Mononuclear cell (primary cell): ENCODE results near the gene WT1. TPM values are rescaled to one million over a fixed set of nuclear protein-coding genes. Genes with fewer than 3 reads are reported as not detected.

Source experiments
- H3K27me3 ChIP-seq: 2 replicates; pipeline ENCODE4 v1.6.0; 2011; ENCODE audit warnings: low read length, control low read depth; ENCODE audit not compliant: insufficient read depth
- H3K4me1 ChIP-seq: 2 replicates; pipeline ENCODE4 v1.5.1; 2011; ENCODE audit warnings: mild to moderate bottlenecking, low read length, control low read depth; ENCODE audit not compliant: insufficient read depth
- H3K4me3 ChIP-seq: 2 replicates; pipeline ENCODE4 v1.5.1; 2011; ENCODE audit warnings: mild to moderate bottlenecking, low read length, moderate library complexity
- H3K9me3 ChIP-seq: 2 replicates; pipeline ENCODE4 v1.5.1; 2011; ENCODE audit warnings: low read depth, mild to moderate bottlenecking, control low read depth, low read length
- total RNA-seq: library from RNA; depleted of rRNA; stranded (reverse); fragments of >200 nt; gene quantifications from one replicate; pipeline ENCODE4 v1.2.3, GENCODE V29; 2012

Gene WT1
- total RNA-seq, 1 donor: not detected

DNA sequence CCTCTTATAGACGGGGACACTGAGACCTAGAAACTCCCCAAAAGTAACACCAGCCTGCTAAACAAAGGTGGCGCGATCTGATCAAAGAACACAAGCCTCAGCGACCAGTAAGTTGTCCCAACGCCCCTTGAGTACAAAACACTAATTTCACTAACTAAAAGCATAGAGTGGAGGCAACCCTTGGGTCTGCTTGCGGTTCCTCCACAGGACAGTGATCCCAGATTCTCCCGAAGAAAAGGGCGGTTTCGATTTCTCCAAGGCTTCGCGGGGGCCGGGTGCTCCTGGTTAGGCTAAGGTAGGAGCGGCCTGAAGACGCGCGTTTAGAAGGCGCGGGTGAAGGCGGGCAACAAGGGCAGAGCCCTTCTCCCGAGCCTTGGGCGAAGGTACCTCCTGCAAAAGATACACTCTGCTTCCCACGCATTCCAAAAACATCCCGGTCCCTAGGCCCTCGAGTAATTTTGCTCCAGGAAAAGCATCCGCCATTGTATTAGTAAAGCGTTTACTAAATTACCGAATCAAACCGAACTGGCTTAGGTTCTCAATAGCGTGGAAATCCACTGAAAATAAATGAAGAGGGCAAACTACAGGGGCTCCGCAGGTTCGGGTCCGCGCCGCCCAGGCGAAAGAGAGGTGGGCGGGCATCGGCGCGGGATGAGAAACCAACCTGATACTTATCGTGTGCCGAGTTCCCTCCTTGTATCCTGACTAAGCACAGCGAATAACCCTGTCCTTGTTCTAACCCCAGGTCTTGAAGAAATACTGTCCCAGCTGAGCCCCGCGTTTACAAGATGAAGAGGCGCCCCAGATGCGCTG lies 2.0 kb downstream of the WT1 start:
- H3K9me3 ChIP-seq: no peaks in the 10 kb centered on the region
- H3K27me3 ChIP-seq: peaks cover 93% of the 10 kb centered on the region
- H3K4me1 ChIP-seq: peaks cover 40% of the 10 kb centered on the region
- no peak overlapping the region for H3K4me3 ChIP-seq

DNA sequence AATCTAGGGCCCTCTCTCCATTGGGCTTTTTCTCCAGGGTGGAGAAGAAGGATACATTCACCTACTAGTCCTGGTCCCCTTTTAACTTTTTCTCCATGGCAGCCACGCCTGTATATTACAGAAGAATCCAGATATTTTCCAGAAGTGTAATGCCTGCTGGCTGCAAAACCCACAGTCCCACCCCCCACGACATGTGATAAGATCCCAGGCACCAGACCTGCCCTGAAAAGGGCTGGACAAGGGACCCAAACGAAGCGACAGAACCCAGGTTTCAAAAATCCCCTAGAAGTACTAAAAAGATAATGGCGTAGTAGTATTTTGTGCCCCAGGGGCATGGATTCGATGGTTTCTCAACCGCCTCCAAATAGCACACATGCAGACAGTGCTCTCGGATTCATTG lies 2.8 kb downstream of the WT1 start:
- H3K4me3 ChIP-seq: no peak overlapping the region
- H3K4me1 ChIP-seq: peaks cover 34% of the 10 kb centered on the region
- peaks cover 93% of the 10 kb centered on the region for H3K27me3 ChIP-seq
- no peaks in the 10 kb centered on the region for H3K9me3 ChIP-seq

DNA sequence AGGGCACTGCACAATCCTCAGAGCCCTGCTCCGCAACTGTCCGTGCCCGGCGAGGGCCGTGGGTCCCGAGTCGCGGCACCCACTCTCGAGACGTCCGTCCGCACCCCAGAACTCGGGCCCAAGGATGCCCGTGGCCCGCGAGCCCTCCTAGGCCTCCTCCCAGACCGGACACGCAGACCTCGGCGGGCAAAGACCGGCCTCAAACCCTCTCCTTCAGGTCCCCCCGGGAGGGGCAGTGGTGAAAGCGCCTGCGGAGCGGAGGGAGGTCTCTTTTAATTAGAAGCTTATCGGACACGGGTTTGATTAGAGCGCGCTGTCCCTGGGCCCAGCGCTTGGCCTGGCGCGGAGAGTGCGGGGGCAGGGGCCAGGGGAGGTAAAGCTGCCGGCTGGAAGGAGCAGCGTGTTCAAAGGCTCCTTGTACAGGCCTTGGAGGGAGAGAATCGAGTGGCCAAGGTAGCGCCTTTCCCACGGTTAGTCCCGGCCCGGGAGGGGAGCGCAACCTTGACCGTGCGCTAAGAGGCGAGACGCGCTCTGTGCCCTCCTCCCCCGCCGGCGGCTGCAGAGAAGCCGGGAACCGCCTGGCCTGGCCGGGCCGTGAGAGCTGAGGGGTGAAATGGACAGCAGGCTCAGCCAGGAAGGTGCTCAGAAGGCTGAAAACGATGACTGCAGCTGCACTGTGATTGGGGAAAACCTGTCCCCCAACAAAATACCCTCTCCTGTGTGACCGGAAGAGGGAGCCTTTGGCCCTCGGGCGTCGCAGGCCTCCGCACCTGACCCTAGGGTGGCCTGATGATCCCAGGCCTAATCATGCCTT lies 4.6 kb downstream of the WT1 start:
- Histone ChIP-seq H3K4me3 (no peak overlapping the region), H3K27me3 (peaks cover 91% of the 10 kb centered on the region), H3K4me1 (peaks cover 22% of the 10 kb centered on the region), H3K9me3 (no peaks in the 10 kb centered on the region)

DNA sequence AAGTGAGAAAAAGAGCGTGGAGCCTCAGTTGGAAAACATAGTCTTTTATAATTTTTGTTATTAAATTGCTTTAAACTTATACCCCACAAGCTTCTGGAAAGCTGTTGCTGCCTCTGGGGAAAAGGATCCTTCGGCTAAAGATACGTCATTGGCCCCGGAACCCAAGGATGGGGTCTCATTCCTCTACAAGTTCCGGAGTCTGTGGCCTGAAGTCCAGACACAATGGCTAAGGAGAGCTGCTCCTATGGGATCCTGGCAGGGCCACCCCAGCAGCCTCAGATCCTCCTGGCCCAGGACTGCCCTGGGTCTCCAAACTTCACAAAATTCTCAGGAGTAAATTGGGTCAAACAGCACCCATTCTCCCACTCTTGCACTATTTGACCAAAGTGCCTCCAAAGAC lies 5.9 kb downstream of the WT1 start:
- Histone ChIP-seq H3K4me1 (peaks cover 16% of the 10 kb centered on the region), H3K4me3 (no peak overlapping the region), H3K27me3 (peaks cover 93% of the 10 kb centered on the region), H3K9me3 (no peaks in the 10 kb centered on the region)

DNA sequence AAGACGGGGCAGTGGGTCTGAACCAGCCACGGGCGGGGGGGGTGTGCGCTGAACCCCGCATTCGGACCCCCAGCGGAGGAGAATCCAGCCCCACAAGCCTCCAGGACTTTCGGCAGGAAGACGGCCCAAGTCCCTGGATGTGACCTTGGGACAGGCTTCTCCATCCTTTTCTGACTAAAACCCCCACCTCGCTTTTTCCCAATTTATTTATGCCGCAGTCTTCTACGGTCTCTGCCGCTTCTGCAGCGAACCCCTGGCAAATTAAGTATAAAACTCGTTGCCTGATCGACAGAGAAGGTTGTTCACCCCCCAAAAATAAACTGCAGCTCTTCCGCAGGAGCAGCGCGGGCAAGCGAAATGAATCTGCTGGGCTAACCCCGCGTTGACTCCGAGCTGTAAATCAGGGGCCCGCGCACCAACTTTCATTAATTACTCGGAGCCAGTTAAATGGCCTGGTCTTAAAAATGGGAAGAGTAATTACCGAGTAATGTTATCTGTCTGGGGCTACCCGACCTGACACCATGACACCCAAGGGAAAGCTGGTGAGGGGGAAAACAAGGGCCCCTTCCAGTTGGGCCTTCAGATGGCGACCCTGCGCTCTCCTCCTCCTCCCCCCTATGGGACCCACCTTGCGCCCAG lies 6.6 kb downstream of the WT1 start:
- no peaks in the 10 kb centered on the region for H3K9me3 ChIP-seq
- H3K27me3 ChIP-seq: peaks cover 86% of the 10 kb centered on the region
- peaks cover 9% of the 10 kb centered on the region for H3K4me1 ChIP-seq
- H3K4me3 ChIP-seq: no peak overlapping the region

DNA sequence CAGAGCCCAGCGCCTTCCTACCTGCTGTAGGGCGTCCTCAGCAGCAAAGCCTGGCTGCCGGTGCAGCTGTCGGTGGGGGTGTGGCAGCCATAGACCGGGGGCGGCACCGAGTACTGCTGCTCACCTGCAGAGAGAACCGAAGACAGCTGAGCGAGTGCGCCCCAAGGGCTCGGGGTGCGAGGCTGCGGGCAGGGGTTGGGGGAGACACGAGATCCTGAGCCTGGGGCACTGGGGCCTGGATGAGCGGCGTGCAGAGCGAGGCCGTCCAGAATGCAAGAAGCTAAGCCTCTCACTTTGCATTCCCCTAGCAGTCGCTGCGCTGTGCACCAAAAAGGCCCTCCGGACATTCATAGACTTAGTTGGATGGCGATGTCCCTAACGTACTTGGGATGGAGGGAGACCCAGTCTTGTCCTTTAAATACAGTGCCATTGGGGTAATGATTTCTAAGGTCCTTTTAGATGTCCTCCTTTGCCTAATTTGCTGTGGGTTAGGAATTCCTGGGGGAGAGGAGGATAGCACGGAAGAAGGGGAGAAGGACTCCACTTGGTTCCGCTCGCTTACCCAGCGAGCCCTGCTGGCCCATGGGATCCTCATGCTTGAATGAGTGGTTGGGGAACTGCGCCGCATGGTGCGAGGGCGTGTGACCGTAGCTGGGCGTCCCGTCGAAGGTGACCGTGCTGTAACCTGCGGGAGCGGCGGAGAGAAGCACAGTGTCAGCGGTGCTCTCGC lies 7.2 kb downstream of the WT1 start:
- H3K4me3 ChIP-seq: no peak overlapping the region
- H3K9me3 ChIP-seq: no peaks in the 10 kb centered on the region
- H3K27me3 ChIP-seq: peaks cover 79% of the 10 kb centered on the region
- peaks cover 3% of the 10 kb centered on the region for H3K4me1 ChIP-seq

DNA sequence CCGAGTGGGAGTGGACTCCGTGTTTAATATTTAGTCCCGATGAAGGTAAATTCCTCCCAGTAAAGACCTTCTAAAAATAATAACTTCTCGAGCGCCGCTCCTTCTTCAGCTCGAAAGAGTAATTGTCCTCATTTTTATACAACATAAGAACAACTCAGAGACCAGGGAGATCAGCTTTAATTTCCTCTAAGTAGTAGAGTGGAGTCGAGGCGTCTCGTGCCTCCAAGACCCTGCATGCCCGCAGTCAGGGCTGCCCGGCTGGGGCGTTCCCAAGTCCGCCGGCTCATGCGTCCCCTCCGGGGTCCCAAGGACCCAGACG lies 7.8 kb downstream of the WT1 start:
- Histone ChIP-seq H3K4me3 (no peak overlapping the region), H3K9me3 (no peaks in the 10 kb centered on the region), H3K4me1 (no peaks in the 10 kb centered on the region), H3K27me3 (peaks cover 74% of the 10 kb centered on the region)

DNA sequence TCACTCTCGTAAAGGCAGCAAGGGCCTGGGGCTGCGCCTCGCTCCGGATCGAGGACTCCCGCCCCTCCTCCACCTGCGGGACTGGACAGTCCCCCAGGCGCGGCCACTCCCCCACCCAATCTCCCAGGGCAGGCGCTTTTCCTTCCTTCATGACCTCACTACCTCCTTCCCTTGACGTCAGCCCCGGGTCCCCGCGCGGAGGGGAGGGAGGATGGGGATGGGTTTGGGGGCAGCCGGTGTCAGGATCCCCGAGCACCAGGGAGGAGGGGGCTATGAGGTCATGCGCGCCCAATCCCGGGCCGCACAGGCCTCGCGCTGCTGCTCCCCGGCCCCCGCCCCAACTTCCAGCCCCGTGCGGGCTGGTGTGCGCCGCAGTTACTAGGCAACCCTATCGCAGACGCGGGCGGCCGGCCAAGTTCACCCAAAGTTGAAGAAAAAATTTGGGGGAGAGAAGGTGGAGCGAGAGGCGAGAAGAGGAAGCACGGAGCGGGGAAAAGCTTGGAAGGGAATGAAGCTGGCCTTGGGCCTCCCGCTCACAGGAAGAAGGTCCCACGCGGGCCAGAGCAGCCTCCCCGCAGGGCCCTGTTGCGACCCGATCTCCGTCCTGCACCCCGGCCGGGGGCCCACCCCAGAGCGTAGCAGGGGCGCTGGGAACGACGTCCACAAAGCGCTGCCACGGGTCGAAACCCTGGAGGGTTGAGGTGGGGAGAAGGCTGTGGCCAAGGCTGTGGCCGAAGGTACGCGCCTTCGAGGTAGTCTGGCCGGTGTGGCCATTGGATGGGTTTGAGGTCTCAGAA lies 8.3 kb downstream of the WT1 start:
- peaks cover 68% of the 10 kb centered on the region for H3K27me3 ChIP-seq
- no peaks in the 10 kb centered on the region for H3K9me3 ChIP-seq
- H3K4me3 ChIP-seq: no peak overlapping the region

DNA sequence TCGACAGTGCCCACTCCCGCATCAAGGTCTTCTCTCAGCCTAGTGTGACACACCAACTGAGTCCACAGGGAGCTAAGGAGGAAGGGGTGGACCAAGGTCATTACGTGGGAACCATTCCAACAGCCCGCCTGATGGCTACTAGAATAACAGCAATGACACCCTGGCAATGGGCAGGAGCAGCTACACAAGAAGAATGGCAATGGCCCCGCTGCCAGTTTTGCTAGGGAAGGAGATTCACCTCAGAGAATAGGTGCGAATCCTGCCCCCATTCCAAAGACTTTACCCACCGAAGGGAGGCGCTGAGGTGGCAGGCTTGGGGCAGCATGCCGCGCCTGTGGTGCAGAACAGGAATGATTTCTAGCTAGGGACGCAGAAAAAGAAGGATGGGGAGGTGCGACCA lies 9.1 kb downstream of the WT1 start:
- no peaks in the 10 kb centered on the region for H3K9me3 ChIP-seq
- peaks cover 4% of the 10 kb centered on the region for H3K4me1 ChIP-seq
- peaks cover 60% of the 10 kb centered on the region for H3K27me3 ChIP-seq
- H3K4me3 ChIP-seq: no peak overlapping the region

More for the DNA sequence above, 8.3 kb downstream of the WT1 start:
- H3K4me1 ChIP-seq: no peaks in the 10 kb centered on the region

DNA sequence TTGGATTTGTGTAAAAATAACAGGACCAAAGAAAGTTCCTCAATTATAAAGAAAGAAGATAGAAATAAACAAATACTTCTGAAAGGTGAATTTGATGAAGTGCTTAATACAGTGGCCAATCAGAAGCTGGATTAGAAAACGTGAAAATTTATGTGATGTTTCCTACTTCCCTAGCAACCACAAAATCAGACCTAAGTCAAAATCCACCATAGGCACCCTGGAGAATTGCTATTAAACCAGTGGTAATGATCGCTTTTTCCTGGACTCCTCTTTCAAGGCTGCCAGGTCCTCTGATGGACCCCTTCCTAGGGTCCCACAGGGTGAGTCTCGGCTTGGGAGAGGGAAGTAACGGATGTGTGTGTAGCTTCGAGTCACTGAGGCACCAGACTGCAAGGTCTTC lies 9.6 kb downstream of the WT1 start:
- H3K4me3 ChIP-seq: no peak overlapping the region
- peaks cover 56% of the 10 kb centered on the region for H3K27me3 ChIP-seq
- H3K4me1 ChIP-seq: peaks cover 8% of the 10 kb centered on the region
- H3K9me3 ChIP-seq: no peaks in the 10 kb centered on the region

DNA sequence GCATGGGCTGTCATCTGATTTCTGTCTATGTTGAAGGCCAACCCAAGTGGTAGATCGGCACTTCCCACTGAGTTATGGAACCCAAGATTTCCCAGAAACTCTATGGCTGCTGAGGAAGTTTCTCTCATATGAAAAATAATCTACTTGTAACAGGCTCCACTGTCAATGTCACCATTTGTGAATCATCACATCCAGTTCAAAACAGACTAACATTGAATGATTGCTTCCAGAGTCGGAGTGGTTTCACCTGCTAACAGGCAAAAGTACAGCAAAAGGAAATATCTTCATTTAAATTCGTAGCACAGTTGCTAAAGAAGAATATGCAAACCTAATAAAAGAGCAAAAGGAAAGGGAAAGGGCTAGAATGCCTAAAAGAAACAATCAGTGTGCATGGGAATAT lies 12.8 kb downstream of the WT1 start:
- H3K4me1 ChIP-seq: peaks cover 13% of the 10 kb centered on the region
- H3K9me3 ChIP-seq: no peaks in the 10 kb centered on the region
- no peak overlapping the region for H3K4me3 ChIP-seq
- H3K27me3 ChIP-seq: peaks cover 24% of the 10 kb centered on the region

DNA sequence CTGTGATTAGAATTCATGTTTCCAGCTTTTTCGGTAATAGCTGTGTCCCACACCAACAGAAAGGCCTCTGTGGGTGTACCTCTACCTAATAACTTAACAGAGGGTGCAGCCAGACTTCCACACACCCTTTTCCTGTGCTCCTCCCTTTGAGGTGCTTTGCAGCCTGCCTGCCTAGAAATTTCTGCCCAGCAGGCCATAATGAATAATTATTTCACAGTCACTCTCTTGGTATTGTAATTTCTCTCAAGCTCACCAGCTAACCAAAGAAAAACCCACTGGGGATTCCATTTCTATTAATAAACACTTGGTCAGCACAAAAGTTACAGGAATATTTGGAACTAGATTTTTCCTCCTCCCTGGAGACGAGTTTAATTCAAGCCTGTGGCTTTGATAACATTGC lies 13.3 kb downstream of the WT1 start:
- H3K4me3 ChIP-seq: no peak overlapping the region
- H3K4me1 ChIP-seq: peaks cover 13% of the 10 kb centered on the region
- H3K9me3 ChIP-seq: no peaks in the 10 kb centered on the region
- peaks cover 18% of the 10 kb centered on the region for H3K27me3 ChIP-seq

DNA sequence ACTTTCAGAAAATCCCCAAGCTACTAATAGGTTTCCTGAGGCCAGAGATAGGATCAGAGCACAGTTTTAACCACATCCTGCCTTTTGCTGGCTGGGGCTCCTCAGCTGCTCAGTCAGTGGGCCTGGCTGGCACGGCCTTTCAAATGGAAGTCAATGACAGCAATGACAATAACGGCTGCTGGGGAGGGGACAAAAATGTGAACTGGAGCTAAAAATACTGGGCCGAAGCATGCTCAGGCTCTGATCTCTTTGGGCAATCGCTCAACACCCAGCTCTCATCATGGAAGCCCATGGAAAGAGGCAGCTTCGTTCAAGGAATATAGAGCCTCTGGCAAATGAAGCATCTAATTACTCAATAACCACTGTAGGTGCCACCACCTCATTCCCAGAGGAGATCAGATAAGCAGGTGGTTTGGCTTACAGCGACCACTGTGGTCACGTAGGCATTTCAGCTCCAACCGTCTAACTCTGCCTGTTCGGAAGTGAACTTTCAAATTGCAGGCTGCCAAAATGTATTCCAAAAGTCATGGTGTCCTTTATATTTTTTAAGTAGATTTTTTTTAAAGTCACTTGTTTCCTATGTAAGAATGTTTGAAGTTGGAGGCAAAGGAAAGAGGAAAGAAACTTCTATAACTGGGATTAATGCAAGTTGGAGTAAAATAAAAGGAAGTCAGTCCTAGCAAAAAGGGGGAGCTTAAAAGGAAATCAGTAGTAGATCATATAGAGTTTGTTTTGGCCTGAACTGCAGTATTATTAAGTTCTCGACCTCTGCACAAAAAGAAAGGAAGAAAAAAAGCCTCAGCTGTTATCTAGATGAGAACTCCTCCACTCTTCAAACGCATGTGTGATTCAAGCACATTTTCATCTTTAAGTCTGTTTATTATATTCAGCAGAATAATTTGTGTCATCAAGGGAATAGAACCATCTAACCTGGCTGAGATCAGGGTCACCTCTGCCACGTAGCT lies 14.1 kb downstream of the WT1 start:
- Histone ChIP-seq H3K9me3 (no peaks in the 10 kb centered on the region), H3K4me3 (no peak overlapping the region), H3K27me3 (peaks cover 12% of the 10 kb centered on the region), H3K4me1 (peaks cover 13% of the 10 kb centered on the region)
